IMR-90 (cell line): ENCODE measurements around the gene MUCL3. TPM values are rescaled to one million over a fixed set of nuclear protein-coding genes. Genes with fewer than 3 reads are reported as not detected.

Experiments
- ATAC-seq: fragments of 200-7000 bp; cut with Tn5 transposase; 2 replicates; pipeline ENCODE4 v1.9.1; 2020; ENCODE audit warnings: low read depth, mild to moderate bottlenecking, moderate library complexity
- BruUV-seq: library from RNA; stranded (reverse); fragments of 400-500 nt; replicated peaks from 2 replicates; lab custom pipeline; 2021; lab: Mats Ljungman, UMichigan
- CTCF ChIA-PET: fragments of 300-600 bp; formaldehyde crosslinking; extraction: SDS; loops from one replicate; lab custom pipeline; 2021; ENCODE audit warnings: antibody characterized with exemption; lab: Yijun Ruan, JAX
- POLR2A ChIA-PET: fragments of 300-600 bp; sonication (Branson Sonifier 250); formaldehyde crosslinking; loops from one replicate; lab custom pipeline; 2022; ENCODE audit warnings: antibody characterized with exemption; ENCODE audit not compliant: unreplicated experiment; lab: Charles Lee
- DNase-seq: peaks from one replicate; pipeline ENCODE4 v3.0.0; 2013
- H2AFZ ChIP-seq: replicated peaks from 2 replicates; pipeline ENCODE3; 2013; ENCODE audit warnings: low read length, mild to moderate bottlenecking; ENCODE audit not compliant: poor library complexity
- H2AK5ac ChIP-seq: 2 replicates; pipeline ENCODE4 v1.6.1; 2013; ENCODE audit warnings: low read depth, low read length, inconsistent platforms
- H2AK9ac ChIP-seq: replicated peaks from 2 replicates; pipeline ENCODE3; 2013; ENCODE audit warnings: mild to moderate bottlenecking, low read depth, low read length, moderate library complexity; ENCODE audit not compliant: poor library complexity
- H2BK120ac ChIP-seq: 2 replicates; pipeline ENCODE4 v1.6.1; 2013; ENCODE audit warnings: low read depth, low read length, inconsistent platforms
- H2BK15ac ChIP-seq: 3 replicates; pipeline ENCODE4 v1.6.1; 2013; ENCODE audit warnings: low read depth, low read length, inconsistent platforms
- H2BK20ac ChIP-seq: 2 replicates; pipeline ENCODE4 v1.6.1; 2013; ENCODE audit warnings: low read depth, mild to moderate bottlenecking, inconsistent platforms, low read length, moderate library complexity
- H2BK5ac ChIP-seq: 2 replicates; pipeline ENCODE4 v1.6.1; 2013; ENCODE audit warnings: mild to moderate bottlenecking, low read depth, low read length, inconsistent platforms; ENCODE audit not compliant: poor library complexity, severe bottlenecking
- H3K14ac ChIP-seq: replicated peaks from 2 replicates; pipeline ENCODE4 v1.6.1; 2013; ENCODE audit warnings: low read depth, low read length, inconsistent platforms
- H3K18ac ChIP-seq: 2 replicates; pipeline ENCODE4 v1.6.1; 2013; ENCODE audit warnings: low read depth, low read length, control low read depth
- H3K23ac ChIP-seq: 2 replicates; pipeline ENCODE4 v1.6.1; 2013; ENCODE audit warnings: low read depth, low read length, inconsistent platforms
- H3K27ac ChIP-seq: 2 replicates; pipeline ENCODE4 v1.5.1; 2013; ENCODE audit warnings: mild to moderate bottlenecking, control low read depth, low read length; ENCODE audit not compliant: insufficient read depth
- H3K27me3 ChIP-seq: 2 replicates; pipeline ENCODE4 v1.6.1; 2013; ENCODE audit warnings: low read length; ENCODE audit not compliant: control insufficient read depth, insufficient read depth
- H3K36me3 ChIP-seq: 2 replicates; pipeline ENCODE4 v1.6.1; 2013; ENCODE audit warnings: low read length, mixed read lengths; ENCODE audit not compliant: control insufficient read depth, insufficient read depth
- H3K4ac ChIP-seq: 2 replicates; pipeline ENCODE4 v1.6.1; 2013; ENCODE audit warnings: low read depth, low read length, inconsistent platforms
- H3K4me1 ChIP-seq: 2 replicates; pipeline ENCODE4 v1.6.1; 2013; ENCODE audit warnings: low read length, mixed read lengths; ENCODE audit not compliant: control insufficient read depth, insufficient read depth
- H3K4me2 ChIP-seq: 2 replicates; pipeline ENCODE4 v1.6.1; 2013; ENCODE audit warnings: low read depth, mild to moderate bottlenecking, control low read depth, low read length, moderate library complexity
- H3K4me3 ChIP-seq: 2 replicates; pipeline ENCODE4 v1.5.1; 2013; ENCODE audit warnings: low read depth, mild to moderate bottlenecking, control low read depth, low read length, moderate library complexity; ENCODE audit not compliant: insufficient read depth
- H3K56ac ChIP-seq: 2 replicates; pipeline ENCODE4 v1.6.1; 2013; ENCODE audit warnings: low read length, inconsistent platforms; ENCODE audit not compliant: insufficient read depth; ENCODE audit errors: extremely low read depth
- H3K79me1 ChIP-seq, 2 experiments: 2 replicates each; pipeline ENCODE4 v1.6.1; 2013; ENCODE audit warnings: low read length in 2 of 2, inconsistent platforms in 1 of 2, low read depth in 1 of 2
- H3K9ac ChIP-seq: 2 replicates; pipeline ENCODE4 v1.6.1; 2013; ENCODE audit warnings: low read depth, low read length, control low read depth
- H3K9me1 ChIP-seq: 2 replicates; pipeline ENCODE4 v1.6.1; 2013; ENCODE audit warnings: low read length, inconsistent platforms; ENCODE audit not compliant: insufficient read depth
- H3K9me3 ChIP-seq: 2 replicates; pipeline ENCODE4 v1.6.1; 2013; ENCODE audit warnings: low read length; ENCODE audit not compliant: control insufficient read depth, insufficient read depth
- H4K20me1 ChIP-seq: 2 replicates; pipeline ENCODE4 v1.6.1; 2013; ENCODE audit warnings: low read length, inconsistent platforms; ENCODE audit not compliant: insufficient read depth
- H4K5ac ChIP-seq: 2 replicates; pipeline ENCODE4 v1.6.1; 2013; ENCODE audit warnings: mild to moderate bottlenecking, low read depth, low read length, control low read depth
- H4K8ac ChIP-seq, 2 experiments: 2 replicates each; pipeline ENCODE4 v1.6.1; 2013; ENCODE audit warnings: low read depth in 2 of 2, low read length in 2 of 2, control low read depth in 1 of 2, inconsistent platforms in 1 of 2
- H4K91ac ChIP-seq: 2 replicates; pipeline ENCODE4 v1.6.1; 2013; ENCODE audit warnings: low read depth, low read length, inconsistent platforms; ENCODE audit not compliant: insufficient read depth
- BHLHE40 ChIP-seq: fragments of 150-350 bp; IDR thresholded peaks from 2 replicates; pipeline ENCODE4 v1.6.1; 2016; ENCODE audit warnings: mild to moderate bottlenecking, low read depth, low read length
- CEBPB ChIP-seq: IDR thresholded peaks from 2 replicates; pipeline ENCODE4 v1.6.1; 2012; ENCODE audit warnings: low read depth, low read length, improper control_type of control experiment
- ELK1 ChIP-seq: fragments of 150-350 bp; IDR thresholded peaks from 2 replicates; pipeline ENCODE4 v1.6.1; 2016; ENCODE audit warnings: low read depth, mild to moderate bottlenecking, low read length, moderate library complexity, borderline replicate concordance
- MAZ ChIP-seq: IDR thresholded peaks from 2 replicates; pipeline ENCODE4 v1.6.1; 2012; ENCODE audit warnings: low read depth, mild to moderate bottlenecking, low read length, improper control_type of control experiment, moderate library complexity, borderline replicate concordance
- NFE2L2 ChIP-seq: fragments of 150-350 bp; IDR thresholded peaks from 2 replicates; pipeline ENCODE4 v1.6.1; 2016; ENCODE audit warnings: low read depth, mild to moderate bottlenecking, low read length
- POLR2A ChIP-seq: IDR thresholded peaks from 2 replicates; pipeline ENCODE4 v1.6.1; 2012; ENCODE audit warnings: mild to moderate bottlenecking, low read depth, low read length
- RAD21 ChIP-seq: IDR thresholded peaks from 2 replicates; pipeline ENCODE4 v1.6.1; 2012; ENCODE audit warnings: low read length, improper control_type of control experiment
- RFX5 ChIP-seq: IDR thresholded peaks from 2 replicates; pipeline ENCODE4 v1.8.0; 2012; ENCODE audit warnings: low read depth, mild to moderate bottlenecking, low read length, moderate library complexity
- SMC3 ChIP-seq: fragments of 150-350 bp; IDR thresholded peaks from 2 replicates; pipeline ENCODE4 v1.6.1; 2016; ENCODE audit warnings: low read depth, mild to moderate bottlenecking, antibody characterized with exemption, low read length, moderate library complexity
- WGBS, 2 experiments: methylation state at CpG; one replicate each; pipeline versions ENCODE4 v1.1.5 to v1.1.7; 2013; ENCODE audit warnings: missing lambda C conversion rate in 2 of 2; ENCODE audit not compliant: insufficient read length in 1 of 2; ENCODE audit errors: extremely low coverage in 2 of 2; 5-methylcytosine and 5-hydroxymethylcytosine counted together
- dilution Hi-C: fragments of 300-500 bp; cut with HindIII; formaldehyde crosslinking; loops from one replicate; pipeline ENCODE4 v1.14.3; 2018; ENCODE audit warnings: low sequenced_read_pairs; ENCODE audit not compliant: unreplicated experiment
- in situ Hi-C: fragments of 300-500 bp; cut with MboI; formaldehyde crosslinking; loops from 3 replicates; pipeline ENCODE4 v1.14.3; 2019; ENCODE audit warnings: low sequenced_read_pairs, inconsistent platforms, mixed read lengths
- intact Hi-C: fragments of 100-400 bp; cut with micrococcal nuclease; formaldehyde crosslinking; loops from 2 replicates; pipeline ENCODE4 v1.10.0; 2022
- polyA plus RNA-seq, 3 experiments: library from polyadenylated mRNA; depleted of rRNA; stranded (reverse); fragments of >200 nt; gene quantifications; 2 replicates each; pipeline ENCODE4 v1.2.3, GENCODE V29; 2012; ENCODE audit warnings: low replicate concordance in 1 of 3
- total RNA-seq: library from RNA; depleted of rRNA; stranded (reverse); fragments of >200 nt; gene quantifications from 2 replicates; pipeline ENCODE4 v1.2.3, GENCODE V29; 2012
- TF ChIP-seq, protein P1 (sequence below): conservative IDR thresholded peaks from 2 replicates; pipeline ENCODE4 v1.5.1; 2012; ENCODE audit warnings: mild to moderate bottlenecking, low read depth, low read length, improper control_type of control experiment
- TF ChIP-seq, protein P2 (sequence below): fragments of 150-350 bp; IDR thresholded peaks from 2 replicates; pipeline ENCODE4 v1.6.1; 2017; ENCODE audit warnings: mild to moderate bottlenecking, antibody characterized with exemption, low read length, low read depth

Gene MUCL3
- total and polyA plus RNA-seq, 2 of the 4 experiments (the other 2 are of a cell fraction): not detected

DNA sequence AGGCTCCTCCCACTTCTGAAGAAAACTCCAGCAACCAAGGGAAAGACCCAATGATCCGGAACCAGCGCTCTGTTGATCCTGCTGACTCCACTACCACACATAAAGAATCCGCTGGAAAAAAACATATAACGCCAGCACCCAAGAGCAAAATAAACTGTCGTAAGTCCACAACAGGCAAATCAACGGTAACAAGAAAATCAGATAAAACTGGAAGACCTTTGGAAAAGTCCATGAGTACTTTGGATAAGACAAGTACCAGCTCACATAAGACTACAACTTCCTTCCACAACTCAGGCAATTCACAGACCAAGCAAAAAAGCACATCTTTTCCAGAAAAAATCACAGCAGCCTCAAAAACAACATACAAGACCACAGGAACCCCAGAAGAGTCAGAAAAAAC lies 8.0 kb downstream of the MUCL3 start:
- Histone ChIP-seq H3K9me3 (peaks cover 9% of the 10 kb centered on the region), H3K36me3 (no peaks in the 10 kb centered on the region), H4K91ac (no peak overlapping the region), H2AK9ac (no peak overlapping the region), H3K18ac (no peak overlapping the region), H3K4me3 (no peak overlapping the region), H4K8ac (no peak overlapping the region), H4K20me1 (no peaks in the 10 kb centered on the region), H3K4me2 (no peak overlapping the region), H3K14ac (no peak overlapping the region), H2BK20ac (no peak overlapping the region), H3K23ac (no peak overlapping the region), H2BK5ac (no peak overlapping the region), H2BK15ac (no peak overlapping the region), H2BK120ac (no peak overlapping the region), H4K5ac (no peak overlapping the region), H3K27ac (no peak overlapping the region), H2AFZ (no peak overlapping the region), H3K4ac (no peak overlapping the region), H3K27me3 (peaks cover 62% of the 10 kb centered on the region), H3K4me1 (no peaks in the 10 kb centered on the region), H3K79me1 (no peaks in the 10 kb centered on the region), H3K9me1 (no peaks in the 10 kb centered on the region), H3K9ac (no peak overlapping the region), H3K56ac (no peak overlapping the region), H2AK5ac (no peak overlapping the region)
- ATAC-seq (no peak), DNase-seq (no peak)
- WGBS, 2 experiments: no CpG with 5 or more reads among the region's 6 CpGs
- in situ Hi-C loops: no loop called here
- no peak for TF ChIP-seq BHLHE40
- TF ChIP-seq RFX5: no peak
- no peak for TF ChIP-seq POLR2A
- no peak for TF ChIP-seq SMC3
- TF ChIP-seq, protein P1, sequence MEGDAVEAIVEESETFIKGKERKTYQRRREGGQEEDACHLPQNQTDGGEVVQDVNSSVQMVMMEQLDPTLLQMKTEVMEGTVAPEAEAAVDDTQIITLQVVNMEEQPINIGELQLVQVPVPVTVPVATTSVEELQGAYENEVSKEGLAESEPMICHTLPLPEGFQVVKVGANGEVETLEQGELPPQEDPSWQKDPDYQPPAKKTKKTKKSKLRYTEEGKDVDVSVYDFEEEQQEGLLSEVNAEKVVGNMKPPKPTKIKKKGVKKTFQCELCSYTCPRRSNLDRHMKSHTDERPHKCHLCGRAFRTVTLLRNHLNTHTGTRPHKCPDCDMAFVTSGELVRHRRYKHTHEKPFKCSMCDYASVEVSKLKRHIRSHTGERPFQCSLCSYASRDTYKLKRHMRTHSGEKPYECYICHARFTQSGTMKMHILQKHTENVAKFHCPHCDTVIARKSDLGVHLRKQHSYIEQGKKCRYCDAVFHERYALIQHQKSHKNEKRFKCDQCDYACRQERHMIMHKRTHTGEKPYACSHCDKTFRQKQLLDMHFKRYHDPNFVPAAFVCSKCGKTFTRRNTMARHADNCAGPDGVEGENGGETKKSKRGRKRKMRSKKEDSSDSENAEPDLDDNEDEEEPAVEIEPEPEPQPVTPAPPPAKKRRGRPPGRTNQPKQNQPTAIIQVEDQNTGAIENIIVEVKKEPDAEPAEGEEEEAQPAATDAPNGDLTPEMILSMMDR: no peak
- no peak for TF ChIP-seq CEBPB
- no peak for TF ChIP-seq RAD21
- TF ChIP-seq MAZ: no peak
- TF ChIP-seq, protein P2, sequence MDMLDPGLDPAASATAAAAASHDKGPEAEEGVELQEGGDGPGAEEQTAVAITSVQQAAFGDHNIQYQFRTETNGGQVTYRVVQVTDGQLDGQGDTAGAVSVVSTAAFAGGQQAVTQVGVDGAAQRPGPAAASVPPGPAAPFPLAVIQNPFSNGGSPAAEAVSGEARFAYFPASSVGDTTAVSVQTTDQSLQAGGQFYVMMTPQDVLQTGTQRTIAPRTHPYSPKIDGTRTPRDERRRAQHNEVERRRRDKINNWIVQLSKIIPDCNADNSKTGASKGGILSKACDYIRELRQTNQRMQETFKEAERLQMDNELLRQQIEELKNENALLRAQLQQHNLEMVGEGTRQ: no peak
- TF ChIP-seq NFE2L2: no peak
- TF ChIP-seq ELK1: no peak
- ChIA-PET CTCF (no interaction called here), POLR2A (no interaction called here)
- BruUV-seq: no TSS peak
- dilution Hi-C loops: no loop called here
- intact Hi-C loops: no loop called here
